IMR-90 (cell line): ENCODE results near the gene KCNT1. TPM values are rescaled to one million over a fixed set of nuclear protein-coding genes. Genes with fewer than 3 reads are reported as not detected.

Source experiments
- ATAC-seq: fragments of 200-7000 bp; cut with Tn5 transposase; 2 replicates; pipeline ENCODE4 v1.9.1; 2020; ENCODE audit warnings: low read depth, mild to moderate bottlenecking, moderate library complexity
- BruUV-seq: library from RNA; stranded (reverse); fragments of 400-500 nt; replicated peaks from 2 replicates; lab custom pipeline; 2021; lab: Mats Ljungman, UMichigan
- CTCF ChIA-PET: fragments of 300-600 bp; formaldehyde crosslinking; extraction: SDS; loops from one replicate; lab custom pipeline; 2021; ENCODE audit warnings: antibody characterized with exemption; lab: Yijun Ruan, JAX
- POLR2A ChIA-PET: fragments of 300-600 bp; sonication (Branson Sonifier 250); formaldehyde crosslinking; loops from one replicate; lab custom pipeline; 2022; ENCODE audit warnings: antibody characterized with exemption; ENCODE audit not compliant: unreplicated experiment; lab: Charles Lee
- DNase-seq: peaks from one replicate; pipeline ENCODE4 v3.0.0; 2013
- H2AFZ ChIP-seq: replicated peaks from 2 replicates; pipeline ENCODE3; 2013; ENCODE audit warnings: low read length, mild to moderate bottlenecking; ENCODE audit not compliant: poor library complexity
- H2AK5ac ChIP-seq: 2 replicates; pipeline ENCODE4 v1.6.1; 2013; ENCODE audit warnings: low read depth, low read length, inconsistent platforms
- H2AK9ac ChIP-seq: replicated peaks from 2 replicates; pipeline ENCODE3; 2013; ENCODE audit warnings: mild to moderate bottlenecking, low read depth, low read length, moderate library complexity; ENCODE audit not compliant: poor library complexity
- H2BK120ac ChIP-seq: 2 replicates; pipeline ENCODE4 v1.6.1; 2013; ENCODE audit warnings: low read depth, low read length, inconsistent platforms
- H2BK15ac ChIP-seq: 3 replicates; pipeline ENCODE4 v1.6.1; 2013; ENCODE audit warnings: low read depth, low read length, inconsistent platforms
- H2BK20ac ChIP-seq: 2 replicates; pipeline ENCODE4 v1.6.1; 2013; ENCODE audit warnings: low read depth, mild to moderate bottlenecking, inconsistent platforms, low read length, moderate library complexity
- H2BK5ac ChIP-seq: 2 replicates; pipeline ENCODE4 v1.6.1; 2013; ENCODE audit warnings: mild to moderate bottlenecking, low read depth, low read length, inconsistent platforms; ENCODE audit not compliant: poor library complexity, severe bottlenecking
- H3K14ac ChIP-seq: replicated peaks from 2 replicates; pipeline ENCODE4 v1.6.1; 2013; ENCODE audit warnings: low read depth, low read length, inconsistent platforms
- H3K18ac ChIP-seq: 2 replicates; pipeline ENCODE4 v1.6.1; 2013; ENCODE audit warnings: low read depth, low read length, control low read depth
- H3K23ac ChIP-seq: 2 replicates; pipeline ENCODE4 v1.6.1; 2013; ENCODE audit warnings: low read depth, low read length, inconsistent platforms
- H3K27ac ChIP-seq: 2 replicates; pipeline ENCODE4 v1.5.1; 2013; ENCODE audit warnings: mild to moderate bottlenecking, control low read depth, low read length; ENCODE audit not compliant: insufficient read depth
- H3K27me3 ChIP-seq: 2 replicates; pipeline ENCODE4 v1.6.1; 2013; ENCODE audit warnings: low read length; ENCODE audit not compliant: control insufficient read depth, insufficient read depth
- H3K36me3 ChIP-seq: 2 replicates; pipeline ENCODE4 v1.6.1; 2013; ENCODE audit warnings: low read length, mixed read lengths; ENCODE audit not compliant: control insufficient read depth, insufficient read depth
- H3K4ac ChIP-seq: 2 replicates; pipeline ENCODE4 v1.6.1; 2013; ENCODE audit warnings: low read depth, low read length, inconsistent platforms
- H3K4me1 ChIP-seq: 2 replicates; pipeline ENCODE4 v1.6.1; 2013; ENCODE audit warnings: low read length, mixed read lengths; ENCODE audit not compliant: control insufficient read depth, insufficient read depth
- H3K4me2 ChIP-seq: 2 replicates; pipeline ENCODE4 v1.6.1; 2013; ENCODE audit warnings: low read depth, mild to moderate bottlenecking, control low read depth, low read length, moderate library complexity
- H3K4me3 ChIP-seq: 2 replicates; pipeline ENCODE4 v1.5.1; 2013; ENCODE audit warnings: low read depth, mild to moderate bottlenecking, control low read depth, low read length, moderate library complexity; ENCODE audit not compliant: insufficient read depth
- H3K56ac ChIP-seq: 2 replicates; pipeline ENCODE4 v1.6.1; 2013; ENCODE audit warnings: low read length, inconsistent platforms; ENCODE audit not compliant: insufficient read depth; ENCODE audit errors: extremely low read depth
- H3K79me1 ChIP-seq, 2 experiments: 2 replicates each; pipeline ENCODE4 v1.6.1; 2013; ENCODE audit warnings: low read length in 2 of 2, inconsistent platforms in 1 of 2, low read depth in 1 of 2
- H3K9ac ChIP-seq: 2 replicates; pipeline ENCODE4 v1.6.1; 2013; ENCODE audit warnings: low read depth, low read length, control low read depth
- H3K9me1 ChIP-seq: 2 replicates; pipeline ENCODE4 v1.6.1; 2013; ENCODE audit warnings: low read length, inconsistent platforms; ENCODE audit not compliant: insufficient read depth
- H3K9me3 ChIP-seq: 2 replicates; pipeline ENCODE4 v1.6.1; 2013; ENCODE audit warnings: low read length; ENCODE audit not compliant: control insufficient read depth, insufficient read depth
- H4K20me1 ChIP-seq: 2 replicates; pipeline ENCODE4 v1.6.1; 2013; ENCODE audit warnings: low read length, inconsistent platforms; ENCODE audit not compliant: insufficient read depth
- H4K5ac ChIP-seq: 2 replicates; pipeline ENCODE4 v1.6.1; 2013; ENCODE audit warnings: mild to moderate bottlenecking, low read depth, low read length, control low read depth
- H4K8ac ChIP-seq, 2 experiments: 2 replicates each; pipeline ENCODE4 v1.6.1; 2013; ENCODE audit warnings: low read depth in 2 of 2, low read length in 2 of 2, control low read depth in 1 of 2, inconsistent platforms in 1 of 2
- H4K91ac ChIP-seq: 2 replicates; pipeline ENCODE4 v1.6.1; 2013; ENCODE audit warnings: low read depth, low read length, inconsistent platforms; ENCODE audit not compliant: insufficient read depth
- BHLHE40 ChIP-seq: fragments of 150-350 bp; IDR thresholded peaks from 2 replicates; pipeline ENCODE4 v1.6.1; 2016; ENCODE audit warnings: mild to moderate bottlenecking, low read depth, low read length
- CEBPB ChIP-seq: IDR thresholded peaks from 2 replicates; pipeline ENCODE4 v1.6.1; 2012; ENCODE audit warnings: low read depth, low read length, improper control_type of control experiment
- CHD1 ChIP-seq: IDR thresholded peaks from 2 replicates; pipeline ENCODE4 v1.6.1; 2012; ENCODE audit warnings: low read depth, low read length, improper control_type of control experiment
- FOS ChIP-seq: fragments of 150-350 bp; IDR thresholded peaks from 2 replicates; pipeline ENCODE4 v1.6.1; 2016; ENCODE audit warnings: low read depth, low read length
- MAFK ChIP-seq: IDR thresholded peaks from 2 replicates; pipeline ENCODE4 v1.6.1; 2012; ENCODE audit warnings: low read depth, low read length, improper control_type of control experiment
- MAZ ChIP-seq: IDR thresholded peaks from 2 replicates; pipeline ENCODE4 v1.6.1; 2012; ENCODE audit warnings: low read depth, mild to moderate bottlenecking, low read length, improper control_type of control experiment, moderate library complexity, borderline replicate concordance
- MXI1 ChIP-seq: IDR thresholded peaks from 2 replicates; pipeline ENCODE4 v1.6.1; 2012; ENCODE audit warnings: low read depth, mild to moderate bottlenecking, low read length, moderate library complexity, borderline replicate concordance
- NFE2L2 ChIP-seq: fragments of 150-350 bp; IDR thresholded peaks from 2 replicates; pipeline ENCODE4 v1.6.1; 2016; ENCODE audit warnings: low read depth, mild to moderate bottlenecking, low read length
- POLR2A ChIP-seq: IDR thresholded peaks from 2 replicates; pipeline ENCODE4 v1.6.1; 2012; ENCODE audit warnings: mild to moderate bottlenecking, low read depth, low read length
- RAD21 ChIP-seq: IDR thresholded peaks from 2 replicates; pipeline ENCODE4 v1.6.1; 2012; ENCODE audit warnings: low read length, improper control_type of control experiment
- RCOR1 ChIP-seq: IDR thresholded peaks from 2 replicates; pipeline ENCODE4 v1.6.1; 2012; ENCODE audit warnings: mild to moderate bottlenecking, low read length, improper control_type of control experiment; ENCODE audit not compliant: insufficient replicate concordance
- RFX5 ChIP-seq: IDR thresholded peaks from 2 replicates; pipeline ENCODE4 v1.8.0; 2012; ENCODE audit warnings: low read depth, mild to moderate bottlenecking, low read length, moderate library complexity
- SMC3 ChIP-seq: fragments of 150-350 bp; IDR thresholded peaks from 2 replicates; pipeline ENCODE4 v1.6.1; 2016; ENCODE audit warnings: low read depth, mild to moderate bottlenecking, antibody characterized with exemption, low read length, moderate library complexity
- WGBS, 2 experiments: methylation state at CpG; one replicate each; pipeline versions ENCODE4 v1.1.5 to v1.1.7; 2013; ENCODE audit warnings: missing lambda C conversion rate in 2 of 2; ENCODE audit not compliant: insufficient read length in 1 of 2; ENCODE audit errors: extremely low coverage in 2 of 2; 5-methylcytosine and 5-hydroxymethylcytosine counted together
- dilution Hi-C: fragments of 300-500 bp; cut with HindIII; formaldehyde crosslinking; loops from one replicate; pipeline ENCODE4 v1.14.3; 2018; ENCODE audit warnings: low sequenced_read_pairs; ENCODE audit not compliant: unreplicated experiment
- in situ Hi-C: fragments of 300-500 bp; cut with MboI; formaldehyde crosslinking; loops from 3 replicates; pipeline ENCODE4 v1.14.3; 2019; ENCODE audit warnings: low sequenced_read_pairs, inconsistent platforms, mixed read lengths
- intact Hi-C: fragments of 100-400 bp; cut with micrococcal nuclease; formaldehyde crosslinking; loops from 2 replicates; pipeline ENCODE4 v1.10.0; 2022
- polyA plus RNA-seq, 3 experiments: library from polyadenylated mRNA; depleted of rRNA; stranded (reverse); fragments of >200 nt; gene quantifications; 2 replicates each; pipeline ENCODE4 v1.2.3, GENCODE V29; 2012; ENCODE audit warnings: low replicate concordance in 1 of 3
- total RNA-seq: library from RNA; depleted of rRNA; stranded (reverse); fragments of >200 nt; gene quantifications from 2 replicates; pipeline ENCODE4 v1.2.3, GENCODE V29; 2012
- TF ChIP-seq, protein P1 (sequence below): fragments of 150-350 bp; IDR thresholded peaks from 2 replicates; pipeline ENCODE4 v1.6.1; 2017; ENCODE audit warnings: mild to moderate bottlenecking, antibody characterized with exemption, low read length, low read depth
- TF ChIP-seq, protein P2 (sequence below): conservative IDR thresholded peaks from 2 replicates; pipeline ENCODE4 v1.5.1; 2012; ENCODE audit warnings: mild to moderate bottlenecking, low read depth, low read length, improper control_type of control experiment
- TF ChIP-seq, protein P3 (sequence below): fragments of 150-350 bp; IDR thresholded peaks from 2 replicates; pipeline ENCODE4 v1.6.1; 2016; ENCODE audit warnings: low read depth, mild to moderate bottlenecking, low read length, moderate library complexity, borderline replicate concordance

Gene KCNT1
- total and polyA plus RNA-seq, 2 of the 4 experiments (the other 2 are of a cell fraction), result not detected

DNA sequence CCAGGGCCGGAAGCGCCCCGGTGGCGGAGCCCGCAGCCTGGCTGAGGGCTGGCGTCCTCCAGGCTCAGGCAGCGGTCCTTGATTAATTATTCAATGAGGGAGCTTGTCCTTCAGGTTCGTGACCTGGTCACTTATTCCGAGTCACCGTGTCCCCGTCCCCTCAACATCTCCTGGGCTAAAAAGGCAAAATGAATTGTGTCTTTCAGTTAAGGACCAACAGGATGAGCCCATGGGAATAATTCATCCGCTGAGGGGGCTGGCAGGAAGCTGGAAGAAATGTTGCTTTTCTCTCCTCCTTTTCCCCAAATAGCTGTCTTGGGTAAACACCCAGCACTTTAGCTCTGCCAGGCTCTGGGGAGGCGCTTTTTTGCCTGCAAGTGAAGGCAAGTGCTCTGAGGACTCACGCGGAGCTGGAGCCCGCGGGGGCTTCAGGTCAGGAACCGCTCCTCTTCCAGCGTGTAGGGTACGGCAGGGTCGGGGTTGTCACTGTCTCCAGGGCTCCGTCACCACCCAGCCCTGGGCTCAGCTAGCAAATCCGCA is 13.1 kb downstream of the KCNT1 start:
- Histone ChIP-seq H4K5ac (no peak overlapping the region), H2BK15ac (no peak overlapping the region), H3K27ac (no peak overlapping the region), H4K91ac (no peak overlapping the region), H3K14ac (no peak overlapping the region), H3K9ac (no peak overlapping the region), H2BK5ac (no peak overlapping the region), H3K36me3 (no peaks in the 10 kb centered on the region), H3K4me1 (no peaks in the 10 kb centered on the region), H2AK9ac (no peak overlapping the region), H3K9me3 (no peaks in the 10 kb centered on the region), H2AK5ac (no peak overlapping the region), H4K20me1 (no peaks in the 10 kb centered on the region), H3K79me1 (no peaks in the 10 kb centered on the region), H3K4me3 (no peak overlapping the region), H3K9me1 (no peaks in the 10 kb centered on the region), H3K23ac (no peak overlapping the region), H3K27me3 (peaks cover 29% of the 10 kb centered on the region), H2BK120ac (no peak overlapping the region), H2AFZ (no peak overlapping the region), H3K18ac (no peak overlapping the region), H2BK20ac (no peak overlapping the region), H3K56ac (no peak overlapping the region), H3K4me2 (no peak overlapping the region), H4K8ac (no peak overlapping the region), H3K4ac (no peak overlapping the region)
- TF ChIP-seq RCOR1, result no peak
- TF ChIP-seq MAZ, result no peak
- no peak for TF ChIP-seq MXI1
- no peak for TF ChIP-seq POLR2A
- no peak for TF ChIP-seq MAFK
- TF ChIP-seq SMC3, result no peak
- TF ChIP-seq RAD21, result no peak
- TF ChIP-seq FOS, result no peak
- TF ChIP-seq, protein P1, sequence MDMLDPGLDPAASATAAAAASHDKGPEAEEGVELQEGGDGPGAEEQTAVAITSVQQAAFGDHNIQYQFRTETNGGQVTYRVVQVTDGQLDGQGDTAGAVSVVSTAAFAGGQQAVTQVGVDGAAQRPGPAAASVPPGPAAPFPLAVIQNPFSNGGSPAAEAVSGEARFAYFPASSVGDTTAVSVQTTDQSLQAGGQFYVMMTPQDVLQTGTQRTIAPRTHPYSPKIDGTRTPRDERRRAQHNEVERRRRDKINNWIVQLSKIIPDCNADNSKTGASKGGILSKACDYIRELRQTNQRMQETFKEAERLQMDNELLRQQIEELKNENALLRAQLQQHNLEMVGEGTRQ, result no peak
- TF ChIP-seq, protein P2, sequence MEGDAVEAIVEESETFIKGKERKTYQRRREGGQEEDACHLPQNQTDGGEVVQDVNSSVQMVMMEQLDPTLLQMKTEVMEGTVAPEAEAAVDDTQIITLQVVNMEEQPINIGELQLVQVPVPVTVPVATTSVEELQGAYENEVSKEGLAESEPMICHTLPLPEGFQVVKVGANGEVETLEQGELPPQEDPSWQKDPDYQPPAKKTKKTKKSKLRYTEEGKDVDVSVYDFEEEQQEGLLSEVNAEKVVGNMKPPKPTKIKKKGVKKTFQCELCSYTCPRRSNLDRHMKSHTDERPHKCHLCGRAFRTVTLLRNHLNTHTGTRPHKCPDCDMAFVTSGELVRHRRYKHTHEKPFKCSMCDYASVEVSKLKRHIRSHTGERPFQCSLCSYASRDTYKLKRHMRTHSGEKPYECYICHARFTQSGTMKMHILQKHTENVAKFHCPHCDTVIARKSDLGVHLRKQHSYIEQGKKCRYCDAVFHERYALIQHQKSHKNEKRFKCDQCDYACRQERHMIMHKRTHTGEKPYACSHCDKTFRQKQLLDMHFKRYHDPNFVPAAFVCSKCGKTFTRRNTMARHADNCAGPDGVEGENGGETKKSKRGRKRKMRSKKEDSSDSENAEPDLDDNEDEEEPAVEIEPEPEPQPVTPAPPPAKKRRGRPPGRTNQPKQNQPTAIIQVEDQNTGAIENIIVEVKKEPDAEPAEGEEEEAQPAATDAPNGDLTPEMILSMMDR, result no peak
- no peak for TF ChIP-seq CHD1
- no peak for TF ChIP-seq BHLHE40
- TF ChIP-seq NFE2L2, result no peak
- TF ChIP-seq CEBPB, result no peak
- TF ChIP-seq, protein P3, sequence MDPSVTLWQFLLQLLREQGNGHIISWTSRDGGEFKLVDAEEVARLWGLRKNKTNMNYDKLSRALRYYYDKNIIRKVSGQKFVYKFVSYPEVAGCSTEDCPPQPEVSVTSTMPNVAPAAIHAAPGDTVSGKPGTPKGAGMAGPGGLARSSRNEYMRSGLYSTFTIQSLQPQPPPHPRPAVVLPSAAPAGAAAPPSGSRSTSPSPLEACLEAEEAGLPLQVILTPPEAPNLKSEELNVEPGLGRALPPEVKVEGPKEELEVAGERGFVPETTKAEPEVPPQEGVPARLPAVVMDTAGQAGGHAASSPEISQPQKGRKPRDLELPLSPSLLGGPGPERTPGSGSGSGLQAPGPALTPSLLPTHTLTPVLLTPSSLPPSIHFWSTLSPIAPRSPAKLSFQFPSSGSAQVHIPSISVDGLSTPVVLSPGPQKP, result no peak
- no peak for TF ChIP-seq RFX5
- CTCF ChIA-PET, result interaction anchor here (1.4 kb wide), 1 partner anchor 18 kb away, joined by 3 read pairs; no protein-coding TSS in a partner anchor
- DNase-seq (no peak), ATAC-seq (no peak)
- in situ Hi-C loops, result no loop called here
- intact Hi-C loops, result no loop called here
- POLR2A ChIA-PET, result no interaction called here
- dilution Hi-C loops, result no loop called here
- BruUV-seq, result no TSS peak
- 5% methylated on average over 7 of the region's 23 CpGs; no CpG with 5 or more reads in 1 of the 2 experiments for WGBS, 2 experiments
